Sciatic nerve (tissue), 2 donors: ENCODE results near the gene PIANP. TPM values are rescaled to one million over a fixed set of nuclear protein-coding genes. Genes with fewer than 3 reads are reported as not detected.
A peak's percentile ranks its signal among the peaks of the same experiment; 100 is the strongest.
"Not testable (repeated sequence)": the region's sequence is repeated elsewhere in the genome, so short reads cannot be mapped to it uniquely, and the experiment has no call there.

Experiments
- ATAC-seq: fragments of 200-7000 bp; cut with Tn5 transposase; one replicate; pipeline ENCODE4 v1.9.1; 2020; ENCODE audit warnings: mild to moderate bottlenecking, moderate library complexity
- DNase-seq: peaks from one replicate; pipeline ENCODE4 v3.0.0-alpha.2; 2020; ENCODE audit warnings: low spot score
- intact Hi-C: fragments of 100-400 bp; cut with DNase I; formaldehyde crosslinking; loops from one replicate; pipeline ENCODE4 v1.14.2; 2022
- total RNA-seq: library from RNA; stranded (reverse); fragmentation: NEBNext Ultra II Directional; extraction: Animal tissue kit (Norgen Biotek cat#: 25700); gene quantifications from one replicate; pipeline ENCODE4 v1.2.1, GENCODE V29; 2021
- donor health status: DM: no; HTN: no; CAD: no.
- donor health status: DM: no; HTN: no; CAD: no.

Gene PIANP
- total RNA-seq, 1 donor from 2014 or later = 2.5 TPM

- intact Hi-C loops, DNase-seq, ATAC-seq: not testable (repeated sequence)
Observed at GRCh38 chr12:6716031-6716873, 15.6 kb upstream of the PIANP start.

GRCh38 chr12:6708960-6709394 lies 8.4 kb upstream of the PIANP start:
- ATAC-seq (no peak), DNase-seq (no peak)
- intact Hi-C loops = no loop called here

GRCh38 chr12:6708351-6708750 lies 7.7 kb upstream of the PIANP start:
- intact Hi-C loops, ATAC-seq: not testable (repeated sequence)

GRCh38 chr12:6703631-6704030 lies 3.0 kb upstream of the PIANP start:
- no peak for DNase-seq
- no peak for ATAC-seq
- intact Hi-C loops = no loop called here

More at GRCh38 chr12:6708351-6708750, 7.7 kb upstream of the PIANP start:
- not testable (repeated sequence) for DNase-seq

- intact Hi-C loops = no loop called here
- peak; percentile 21 for ATAC-seq
- DNase-seq = no peak
Observed at GRCh38 chr12:6701078-6701768, 608 bp upstream of the PIANP start.

GRCh38 chr12:6699989-6700645 lies 498 bp downstream of the PIANP start:
- DNase-seq = no peak
- intact Hi-C loops = no loop called here
- peak; percentile 39 for ATAC-seq

GRCh38 chr12:6699259-6699988 lies 1.2 kb downstream of the PIANP start:
- DNase-seq = no peak
- intact Hi-C loops = no loop called here
- no peak for ATAC-seq

GRCh38 chr12:6698352-6699046 lies 2.1 kb downstream of the PIANP start:
- DNase-seq (no peak), ATAC-seq (no peak)
- intact Hi-C loops = no loop called here

- DNase-seq (no peak), ATAC-seq (no peak)
- intact Hi-C loops = no loop called here
Observed at GRCh38 chr12:6697584-6698351, 2.8 kb downstream of the PIANP start.

GRCh38 chr12:6696690-6697583 lies 3.7 kb downstream of the PIANP start:
- DNase-seq (no peak), ATAC-seq (no peak)
- intact Hi-C loops = no loop called here

- DNase-seq = no peak
- intact Hi-C loops = no loop called here
- ATAC-seq = no peak
Observed at GRCh38 chr12:6695313-6696045, 5.1 kb downstream of the PIANP start.

- intact Hi-C loops = no loop called here
- ATAC-seq (no peak), DNase-seq (no peak)
Observed at GRCh38 chr12:6694701-6695100, 5.9 kb downstream of the PIANP start.

GRCh38 chr12:6693832-6694355 lies 6.7 kb downstream of the PIANP start:
- DNase-seq (no peak), ATAC-seq (no peak)
- intact Hi-C loops = no loop called here

- DNase-seq = no peak
- intact Hi-C loops = no loop called here
- no peak for ATAC-seq
Observed at GRCh38 chr12:6692888-6693287, 7.7 kb downstream of the PIANP start.

GRCh38 chr12:6691473-6691872 lies 9.1 kb downstream of the PIANP start:
- intact Hi-C loops = no loop called here
- ATAC-seq (no peak), DNase-seq (no peak)
